Measurements from ENCODE around the gene KIF2B.

Gene KIF2B, protein sequence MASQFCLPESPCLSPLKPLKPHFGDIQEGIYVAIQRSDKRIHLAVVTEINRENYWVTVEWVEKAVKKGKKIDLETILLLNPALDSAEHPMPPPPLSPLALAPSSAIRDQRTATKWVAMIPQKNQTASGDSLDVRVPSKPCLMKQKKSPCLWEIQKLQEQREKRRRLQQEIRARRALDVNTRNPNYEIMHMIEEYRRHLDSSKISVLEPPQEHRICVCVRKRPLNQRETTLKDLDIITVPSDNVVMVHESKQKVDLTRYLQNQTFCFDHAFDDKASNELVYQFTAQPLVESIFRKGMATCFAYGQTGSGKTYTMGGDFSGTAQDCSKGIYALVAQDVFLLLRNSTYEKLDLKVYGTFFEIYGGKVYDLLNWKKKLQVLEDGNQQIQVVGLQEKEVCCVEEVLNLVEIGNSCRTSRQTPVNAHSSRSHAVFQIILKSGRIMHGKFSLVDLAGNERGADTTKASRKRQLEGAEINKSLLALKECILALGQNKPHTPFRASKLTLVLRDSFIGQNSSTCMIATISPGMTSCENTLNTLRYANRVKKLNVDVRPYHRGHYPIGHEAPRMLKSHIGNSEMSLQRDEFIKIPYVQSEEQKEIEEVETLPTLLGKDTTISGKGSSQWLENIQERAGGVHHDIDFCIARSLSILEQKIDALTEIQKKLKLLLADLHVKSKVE

DNA sequence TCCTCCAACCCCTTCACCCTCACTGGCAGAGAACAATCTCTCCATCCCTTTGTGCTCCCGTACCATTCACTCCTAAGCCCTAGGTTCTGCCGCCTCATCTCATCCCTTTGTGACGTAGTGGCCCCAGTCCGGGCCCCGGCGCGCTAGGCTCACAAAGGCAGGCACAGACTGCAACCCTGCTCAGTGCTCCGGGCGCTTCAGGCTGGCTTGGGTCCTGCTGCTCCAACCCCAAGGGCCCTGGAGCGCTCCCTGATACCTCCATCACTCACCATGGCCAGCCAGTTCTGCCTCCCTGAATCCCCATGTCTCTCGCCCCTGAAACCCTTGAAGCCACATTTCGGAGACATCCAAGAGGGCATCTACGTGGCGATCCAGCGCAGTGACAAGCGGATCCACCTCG lies at the start of gene KIF2B:
TSS of gene KIF2B (plus strand) at position 164 of the 400 bp plus-strand sequence. CDS start at position 271, 107 bp downstream.
- no peaks in the 10 kb centered on the region for H3K4me1 ChIP-seq (ENCODE audit: insufficient read depth, low read length)
- H2AFZ ChIP-seq (ENCODE audit: low read depth, low read length) = no peak within 1 kb of the TSS
- H3K27me3 ChIP-seq (ENCODE audit: insufficient read depth, low read length) = no peaks in the 10 kb centered on the region
- no peaks in the 10 kb centered on the region for H3K9me3 ChIP-seq (ENCODE audit: low read length)
- H3K36me3 ChIP-seq (ENCODE audit: insufficient read depth, low read length) = no peaks in the 10 kb centered on the region
- no peak within 1 kb of the TSS for H3K4me3 ChIP-seq (ENCODE audit: low read length)

DNA sequence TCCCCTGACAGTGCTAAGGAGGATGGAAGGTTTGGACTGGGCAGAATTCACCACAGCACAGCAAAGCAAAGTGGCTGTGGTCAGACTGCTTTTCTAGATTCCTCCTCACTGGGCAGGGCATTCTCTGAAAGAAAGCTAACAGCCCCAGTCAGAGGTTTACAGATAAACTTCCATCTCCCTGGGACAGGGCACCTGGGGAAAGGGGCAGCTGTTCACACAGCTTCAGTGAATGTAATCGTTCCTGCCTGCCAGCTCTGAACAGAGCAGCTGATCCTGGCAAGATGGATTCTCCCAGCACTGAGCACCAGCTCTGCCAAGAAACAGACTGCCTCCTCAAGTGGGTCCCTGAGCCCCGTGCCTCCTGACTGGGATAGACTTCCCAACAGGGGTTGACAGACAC lies 42.4 kb upstream of the KIF2B start:
- no peak overlapping the region for H2AFZ ChIP-seq (ENCODE audit: low read depth, low read length)
- H3K9me3 ChIP-seq (ENCODE audit: low read length) = no peaks in the 10 kb centered on the region
- no peaks in the 10 kb centered on the region for H3K36me3 ChIP-seq (ENCODE audit: insufficient read depth, low read length)
- H3K4me3 ChIP-seq (ENCODE audit: low read length) = no peak overlapping the region
- no peaks in the 10 kb centered on the region for H3K27me3 ChIP-seq (ENCODE audit: insufficient read depth, low read length)
- H3K4me1 ChIP-seq (ENCODE audit: insufficient read depth, low read length) = no peaks in the 10 kb centered on the region

DNA sequence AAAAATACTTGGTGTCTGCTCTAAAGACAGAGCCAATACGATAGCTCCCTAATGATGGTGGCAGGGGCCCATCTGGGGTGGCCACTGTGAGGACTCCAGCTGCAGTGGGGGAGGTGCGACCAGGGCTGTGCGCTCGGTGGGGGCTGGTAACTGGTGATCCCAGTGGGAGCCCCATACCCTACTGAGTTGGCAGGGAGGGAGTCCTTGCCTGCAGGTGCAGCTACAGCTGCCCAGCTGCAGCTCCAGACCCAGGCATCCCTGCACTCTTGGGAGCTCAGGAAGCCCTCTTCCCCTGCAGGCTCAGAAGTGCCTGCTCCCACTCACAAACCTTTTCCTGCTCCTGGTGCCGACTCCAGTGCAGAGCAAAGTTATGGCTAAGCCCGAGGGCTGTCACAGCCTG lies 31.2 kb upstream of the KIF2B start:
- no peak overlapping the region for H3K4me3 ChIP-seq (ENCODE audit: low read length)
- no peaks in the 10 kb centered on the region for H3K4me1 ChIP-seq (ENCODE audit: insufficient read depth, low read length)
- H3K36me3 ChIP-seq (ENCODE audit: insufficient read depth, low read length) = no peaks in the 10 kb centered on the region
- H2AFZ ChIP-seq (ENCODE audit: low read depth, low read length) = no peak overlapping the region
- H3K9me3 ChIP-seq (ENCODE audit: low read length) = no peaks in the 10 kb centered on the region
- no peaks in the 10 kb centered on the region for H3K27me3 ChIP-seq (ENCODE audit: insufficient read depth, low read length)

GRCh38 chr17:53792451-53792850 lies 30.3 kb upstream of the KIF2B start:
- no peaks in the 10 kb centered on the region for H3K27me3 ChIP-seq (ENCODE audit: insufficient read depth, low read length)
- H3K4me3 ChIP-seq (ENCODE audit: low read length) = no peak overlapping the region
- no peak overlapping the region for H2AFZ ChIP-seq (ENCODE audit: low read depth, low read length)
- H3K36me3 ChIP-seq (ENCODE audit: insufficient read depth, low read length) = no peaks in the 10 kb centered on the region
- no peaks in the 10 kb centered on the region for H3K9me3 ChIP-seq (ENCODE audit: low read length)
- no peaks in the 10 kb centered on the region for H3K4me1 ChIP-seq (ENCODE audit: insufficient read depth, low read length)

DNA sequence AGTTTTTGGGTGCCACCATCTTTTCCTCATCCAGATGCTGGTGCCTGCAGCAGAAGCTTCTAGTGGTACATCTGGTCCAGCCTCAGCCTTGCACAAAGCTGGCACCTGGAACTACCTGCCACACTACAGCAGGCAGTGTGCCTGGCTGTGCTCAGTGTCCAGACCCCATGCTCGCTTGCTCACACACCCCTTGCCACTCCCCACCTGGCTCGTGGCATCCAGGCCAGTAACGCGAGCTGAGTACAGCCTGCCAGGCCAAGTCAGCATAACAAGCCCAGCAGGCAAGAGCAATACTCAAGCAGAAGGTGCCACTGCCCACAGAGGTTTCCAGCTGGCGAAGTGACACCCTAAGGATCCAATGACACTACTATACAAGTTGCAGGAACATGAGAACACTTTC lies 29.7 kb upstream of the KIF2B start:
- Histone ChIP-seq H3K27me3 (ENCODE audit: insufficient read depth, low read length) (no peaks in the 10 kb centered on the region), H2AFZ (ENCODE audit: low read depth, low read length) (no peak overlapping the region), H3K4me1 (ENCODE audit: insufficient read depth, low read length) (no peaks in the 10 kb centered on the region), H3K9me3 (ENCODE audit: low read length) (no peaks in the 10 kb centered on the region), H3K4me3 (ENCODE audit: low read length) (no peak overlapping the region), H3K36me3 (ENCODE audit: insufficient read depth, low read length) (no peaks in the 10 kb centered on the region)

DNA sequence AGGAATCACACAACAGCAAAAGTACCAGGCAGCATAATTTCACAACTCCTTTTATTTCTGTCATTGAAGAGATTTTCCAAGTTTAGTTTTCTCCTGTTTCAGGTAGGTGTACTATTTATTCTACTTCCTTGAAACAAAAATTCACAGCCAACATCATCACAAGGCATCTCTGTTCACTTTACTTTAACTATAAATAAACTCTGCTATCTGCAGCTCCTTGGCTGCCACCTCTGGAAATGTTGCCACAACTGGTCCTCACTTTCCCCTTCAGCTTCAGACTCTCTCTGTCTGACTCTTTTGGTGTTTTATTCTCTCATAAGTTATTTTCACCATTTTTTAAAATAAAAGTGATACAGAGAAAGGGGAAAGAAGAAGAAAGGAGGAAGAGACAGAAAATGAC lies 27.9 kb upstream of the KIF2B start:
- Histone ChIP-seq H3K27me3 (ENCODE audit: insufficient read depth, low read length) (no peaks in the 10 kb centered on the region), H3K4me3 (ENCODE audit: low read length) (no peak overlapping the region), H3K36me3 (ENCODE audit: insufficient read depth, low read length) (no peaks in the 10 kb centered on the region), H3K9me3 (ENCODE audit: low read length) (no peaks in the 10 kb centered on the region), H3K4me1 (ENCODE audit: insufficient read depth, low read length) (no peaks in the 10 kb centered on the region), H2AFZ (ENCODE audit: low read depth, low read length) (no peak overlapping the region)

DNA sequence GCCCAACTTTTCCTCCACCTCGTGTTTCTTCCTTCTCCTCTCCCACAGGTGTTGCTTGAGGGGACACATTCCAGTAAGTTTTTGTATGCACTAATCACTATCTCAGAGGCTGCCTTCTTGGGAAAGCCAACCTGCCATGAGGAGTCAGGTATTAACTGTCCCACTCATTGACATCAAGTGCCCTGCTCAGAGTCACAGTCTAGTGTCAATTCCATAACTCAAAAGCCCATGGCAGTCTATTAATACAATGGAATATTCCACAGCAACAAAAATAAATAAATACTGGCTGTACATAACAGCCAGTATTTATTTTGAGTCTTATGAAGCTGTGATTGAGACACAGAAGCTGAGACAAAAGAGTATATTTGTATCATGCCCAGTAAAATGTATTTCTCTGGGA lies 26.1 kb upstream of the KIF2B start:
- Histone ChIP-seq H3K36me3 (ENCODE audit: insufficient read depth, low read length) (no peaks in the 10 kb centered on the region), H3K9me3 (ENCODE audit: low read length) (no peaks in the 10 kb centered on the region), H3K4me3 (ENCODE audit: low read length) (no peak overlapping the region), H3K27me3 (ENCODE audit: insufficient read depth, low read length) (no peaks in the 10 kb centered on the region), H2AFZ (ENCODE audit: low read depth, low read length) (no peak overlapping the region), H3K4me1 (ENCODE audit: insufficient read depth, low read length) (no peaks in the 10 kb centered on the region)

GRCh38 chr17:53797501-53797900 lies 25.2 kb upstream of the KIF2B start:
- H3K4me3 ChIP-seq (ENCODE audit: low read length) = no peak overlapping the region
- H3K9me3 ChIP-seq (ENCODE audit: low read length) = no peaks in the 10 kb centered on the region
- no peak overlapping the region for H2AFZ ChIP-seq (ENCODE audit: low read depth, low read length)
- no peaks in the 10 kb centered on the region for H3K36me3 ChIP-seq (ENCODE audit: insufficient read depth, low read length)
- H3K27me3 ChIP-seq (ENCODE audit: insufficient read depth, low read length) = no peaks in the 10 kb centered on the region
- no peaks in the 10 kb centered on the region for H3K4me1 ChIP-seq (ENCODE audit: insufficient read depth, low read length)

DNA sequence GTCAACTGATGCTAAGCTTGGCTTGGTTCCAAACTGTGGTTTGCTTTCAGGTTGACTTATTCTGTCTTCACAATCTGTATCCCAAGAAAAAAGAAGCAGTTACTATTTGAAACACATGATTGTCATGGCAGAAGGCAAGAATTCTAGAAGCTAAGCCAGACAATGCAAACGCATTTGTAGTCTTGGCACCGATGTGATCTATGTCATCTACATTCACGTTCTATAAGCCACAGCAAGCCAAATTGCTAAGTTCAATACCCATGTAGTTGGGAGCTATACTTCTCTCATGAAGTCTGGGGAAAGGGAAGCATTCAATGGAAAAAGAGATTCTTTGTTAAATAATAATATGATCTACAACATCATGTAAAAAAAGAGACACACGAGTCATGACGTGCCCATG lies 18.3 kb upstream of the KIF2B start:
- H2AFZ ChIP-seq (ENCODE audit: low read depth, low read length) = no peak overlapping the region
- no peak overlapping the region for H3K4me3 ChIP-seq (ENCODE audit: low read length)
- no peaks in the 10 kb centered on the region for H3K36me3 ChIP-seq (ENCODE audit: insufficient read depth, low read length)
- H3K9me3 ChIP-seq (ENCODE audit: low read length) = no peaks in the 10 kb centered on the region
- no peaks in the 10 kb centered on the region for H3K4me1 ChIP-seq (ENCODE audit: insufficient read depth, low read length)
- no peaks in the 10 kb centered on the region for H3K27me3 ChIP-seq (ENCODE audit: insufficient read depth, low read length)

DNA sequence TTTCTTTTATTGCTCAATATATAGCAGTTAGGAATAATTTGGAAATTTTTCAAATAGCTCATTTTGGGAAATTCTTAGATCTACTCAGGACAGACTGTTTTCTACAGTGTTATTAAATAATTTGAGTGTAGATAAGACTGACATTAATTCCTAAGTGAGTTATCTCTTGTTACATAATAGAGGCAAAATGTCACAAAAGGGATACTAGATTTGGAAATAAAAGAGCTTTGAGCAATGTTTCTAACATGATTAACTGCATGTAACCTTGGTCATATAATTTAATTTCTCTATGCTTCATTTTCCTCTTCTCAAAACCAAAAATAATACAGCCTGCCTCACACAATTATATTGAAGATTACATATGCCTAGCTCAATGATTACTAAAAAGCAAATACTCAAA lies 16.3 kb upstream of the KIF2B start:
- H3K27me3 ChIP-seq (ENCODE audit: insufficient read depth, low read length) = no peaks in the 10 kb centered on the region
- no peaks in the 10 kb centered on the region for H3K9me3 ChIP-seq (ENCODE audit: low read length)
- H3K4me3 ChIP-seq (ENCODE audit: low read length) = no peak overlapping the region
- no peaks in the 10 kb centered on the region for H3K36me3 ChIP-seq (ENCODE audit: insufficient read depth, low read length)
- H2AFZ ChIP-seq (ENCODE audit: low read depth, low read length) = no peak overlapping the region
- no peaks in the 10 kb centered on the region for H3K4me1 ChIP-seq (ENCODE audit: insufficient read depth, low read length)

DNA sequence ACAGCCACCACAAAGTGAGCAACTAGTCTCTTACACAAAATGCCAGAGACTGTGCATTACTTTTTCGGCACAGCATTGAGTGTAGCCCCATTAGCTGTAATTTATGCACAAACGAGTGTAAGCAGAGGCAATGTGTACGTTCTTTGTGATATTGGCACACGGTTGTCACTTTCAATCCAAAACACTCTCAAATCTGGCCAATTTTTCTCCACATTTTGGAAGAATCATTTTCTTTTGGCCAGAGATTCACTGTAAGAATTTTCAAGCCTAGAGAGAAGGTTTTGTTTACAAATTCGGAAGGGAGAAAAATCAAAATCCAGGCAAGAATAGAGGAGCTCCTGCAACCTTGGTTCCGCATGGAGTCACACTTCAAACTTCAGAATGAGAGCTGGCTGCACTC lies 15.4 kb upstream of the KIF2B start:
- Histone ChIP-seq H2AFZ (ENCODE audit: low read depth, low read length) (no peak overlapping the region), H3K4me1 (ENCODE audit: insufficient read depth, low read length) (no peaks in the 10 kb centered on the region), H3K4me3 (ENCODE audit: low read length) (no peak overlapping the region), H3K36me3 (ENCODE audit: insufficient read depth, low read length) (no peaks in the 10 kb centered on the region), H3K9me3 (ENCODE audit: low read length) (no peaks in the 10 kb centered on the region), H3K27me3 (ENCODE audit: insufficient read depth, low read length) (no peaks in the 10 kb centered on the region)

- H3K36me3 ChIP-seq (ENCODE audit: insufficient read depth, low read length) = no peaks in the 10 kb centered on the region
- H3K4me1 ChIP-seq (ENCODE audit: insufficient read depth, low read length) = no peaks in the 10 kb centered on the region
- H3K27me3 ChIP-seq (ENCODE audit: insufficient read depth, low read length) = no peaks in the 10 kb centered on the region
- no peak overlapping the region for H2AFZ ChIP-seq (ENCODE audit: low read depth, low read length)
- H3K9me3 ChIP-seq (ENCODE audit: low read length) = no peaks in the 10 kb centered on the region
- no peak overlapping the region for H3K4me3 ChIP-seq (ENCODE audit: low read length)
Measured at GRCh38 chr17:53818271-53818670, 4.5 kb upstream of the KIF2B start.

GRCh38 chr17:53818929-53819328 lies 3.8 kb upstream of the KIF2B start:
- H3K36me3 ChIP-seq (ENCODE audit: insufficient read depth, low read length) = no peaks in the 10 kb centered on the region
- no peaks in the 10 kb centered on the region for H3K4me1 ChIP-seq (ENCODE audit: insufficient read depth, low read length)
- no peaks in the 10 kb centered on the region for H3K27me3 ChIP-seq (ENCODE audit: insufficient read depth, low read length)
- H2AFZ ChIP-seq (ENCODE audit: low read depth, low read length) = no peak overlapping the region
- H3K4me3 ChIP-seq (ENCODE audit: low read length) = no peak overlapping the region
- no peaks in the 10 kb centered on the region for H3K9me3 ChIP-seq (ENCODE audit: low read length)
